NCI-H748 treated with DMSO at 0.1 percent for 48 hours (cell line): ENCODE measurements around the gene MYADML2.
"Not testable (repeated sequence)": the region's sequence is repeated elsewhere in the genome, so short reads cannot be mapped to it uniquely, and the experiment has no call there.

ENCODE experiments used
- DNase-seq: peaks from one replicate; lab custom pipeline; 2025; lab: John Stamatoyannopoulos, UW

Gene MYADML2

GRCh38 chr17:81924557-81925532 lies 22.2 kb downstream of the MYADML2 start:
- DNase-seq: no peak

GRCh38 chr17:81923302-81924260 lies 23.5 kb downstream of the MYADML2 start:
- no peak for DNase-seq

- DNase-seq: no peak
Observed at GRCh38 chr17:81922566-81923301, 24.3 kb downstream of the MYADML2 start.

GRCh38 chr17:81921996-81922565 lies 25.0 kb downstream of the MYADML2 start:
- no peak for DNase-seq

GRCh38 chr17:81921537-81921862 lies 25.5 kb downstream of the MYADML2 start:
- no peak for DNase-seq

GRCh38 chr17:81920612-81921536 lies 26.2 kb downstream of the MYADML2 start:
- no peak for DNase-seq

GRCh38 chr17:81918832-81919545 lies 28.0 kb downstream of the MYADML2 start:
- DNase-seq: no peak

- DNase-seq: not testable (repeated sequence)
Observed at GRCh38 chr17:81918333-81918669, 28.7 kb downstream of the MYADML2 start.

- DNase-seq: peak; percentile 59
Observed at GRCh38 chr17:81917565-81918332, 29.3 kb downstream of the MYADML2 start, which contains the start of gene SIRT7. Gene SIRT7, minus strand, starts transcription at chr17:81918176. Its CDS starts 45 bp downstream, at chr17:81918131.

GRCh38 chr17:81916234-81917001 lies 30.6 kb downstream of the MYADML2 start:
- DNase-seq: no peak

- no peak for DNase-seq
Observed at GRCh38 chr17:81915331-81915730, 31.7 kb downstream of the MYADML2 start.

GRCh38 chr17:81914103-81914850 lies 32.8 kb downstream of the MYADML2 start:
- DNase-seq: no peak

- no peak for DNase-seq
Observed at GRCh38 chr17:81913394-81914102, 33.5 kb downstream of the MYADML2 start.

- no peak for DNase-seq
Observed at GRCh38 chr17:81912441-81913309, 34.4 kb downstream of the MYADML2 start.

GRCh38 chr17:81911969-81912368 lies 35.1 kb downstream of the MYADML2 start:
- DNase-seq: no peak
